K562 (cell line): ENCODE measurements around the gene C1QTNF6.

Experiments used
- CTCF ChIP-seq, 3 experiments: IDR thresholded peaks in 2 of 3; conservative IDR thresholded peaks in 1 of 3; 2 replicates each; pipeline ENCODE4 v1.5.1; 2011 to 2012; ENCODE audit warnings: low read length in 3 of 3, mild to moderate bottlenecking in 3 of 3, control low read depth in 2 of 3, improper control_type of control experiment in 1 of 3, inconsistent platforms in 1 of 3, low read depth in 1 of 3, mixed read lengths in 1 of 3, moderate library complexity in 1 of 3; ENCODE audit not compliant: insufficient read depth in 2 of 3
- EZH2 ChIP-seq: IDR thresholded peaks from 2 replicates; pipeline ENCODE4 v1.6.1; 2012; ENCODE audit warnings: low read depth, mild to moderate bottlenecking, inconsistent platforms, low read length, borderline replicate concordance
- HCFC1 ChIP-seq: IDR thresholded peaks from 2 replicates; pipeline ENCODE4 v1.6.1; 2012; ENCODE audit warnings: low read depth, low read length, improper control_type of control experiment

- TF ChIP-seq EZH2 (no peak), CTCF (IDR thresholded peaks at IDR 0.05 in 2 of 3, conservative IDR thresholded peaks at IDR 0.05 in 1 of 3; ENCODE audit: insufficient read depth in 2 of 3, low read depth in 1 of 3, low read length in 3 of 3) (peak; percentile 81 to 88 (median 83)), HCFC1 (no peak)
Measured at GRCh38 chr22:37199103-37199759, 11.2 kb upstream of the C1QTNF6 start.
